ENCODE results near the gene CHST11. TPM values are rescaled to one million over a fixed set of nuclear protein-coding genes. Genes with fewer than 3 reads are reported as not detected.
"Not testable (repeated sequence)": the region's sequence is repeated elsewhere in the genome, so short reads cannot be mapped to it uniquely, and the experiment has no call there.

Gene CHST11
- total RNA-seq, 1 experiment from 2014 or later, result 1.1 TPM

GRCh38 chr12:104741497-104742367 lies 285.0 kb downstream of the CHST11 start:
- BruUV-seq (replicated peaks), result no TSS peak
- Histone ChIP-seq H3K36me3 (ENCODE audit: insufficient read depth, low read length, poor library complexity, severe bottlenecking) (no peaks in the 10 kb centered on the region), H3K4me3 (ENCODE audit: low read depth, low read length, poor library complexity, severe bottlenecking) (no peak overlapping the region), H3K27ac (ENCODE audit: low read depth, low read length, poor library complexity, severe bottlenecking) (no peak overlapping the region), H3K27me3 (replicated peaks; ENCODE audit: insufficient read depth, low read depth, low read length, poor library complexity) (no peaks in the 10 kb centered on the region), H3K9me3 (ENCODE audit: low read depth, low read length, poor library complexity, severe bottlenecking) (no peaks in the 10 kb centered on the region), H3K4me1 (ENCODE audit: insufficient read depth, low read length, poor library complexity, severe bottlenecking) (no peaks in the 10 kb centered on the region)
- intact Hi-C loops (cut with micrococcal nuclease; ENCODE audit: unreplicated experiment), result no loop called here
- TF ChIP-seq, protein P1, sequence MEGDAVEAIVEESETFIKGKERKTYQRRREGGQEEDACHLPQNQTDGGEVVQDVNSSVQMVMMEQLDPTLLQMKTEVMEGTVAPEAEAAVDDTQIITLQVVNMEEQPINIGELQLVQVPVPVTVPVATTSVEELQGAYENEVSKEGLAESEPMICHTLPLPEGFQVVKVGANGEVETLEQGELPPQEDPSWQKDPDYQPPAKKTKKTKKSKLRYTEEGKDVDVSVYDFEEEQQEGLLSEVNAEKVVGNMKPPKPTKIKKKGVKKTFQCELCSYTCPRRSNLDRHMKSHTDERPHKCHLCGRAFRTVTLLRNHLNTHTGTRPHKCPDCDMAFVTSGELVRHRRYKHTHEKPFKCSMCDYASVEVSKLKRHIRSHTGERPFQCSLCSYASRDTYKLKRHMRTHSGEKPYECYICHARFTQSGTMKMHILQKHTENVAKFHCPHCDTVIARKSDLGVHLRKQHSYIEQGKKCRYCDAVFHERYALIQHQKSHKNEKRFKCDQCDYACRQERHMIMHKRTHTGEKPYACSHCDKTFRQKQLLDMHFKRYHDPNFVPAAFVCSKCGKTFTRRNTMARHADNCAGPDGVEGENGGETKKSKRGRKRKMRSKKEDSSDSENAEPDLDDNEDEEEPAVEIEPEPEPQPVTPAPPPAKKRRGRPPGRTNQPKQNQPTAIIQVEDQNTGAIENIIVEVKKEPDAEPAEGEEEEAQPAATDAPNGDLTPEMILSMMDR (conservative IDR thresholded peaks at IDR 0.05; ENCODE audit: low read depth, low read length), result no peak
- TF ChIP-seq EZH2 (IDR thresholded peaks at IDR 0.05; ENCODE audit: borderline replicate concordance, low read depth, low read length, poor library complexity, severe bottlenecking), result no peak
- POLR2A ChIA-PET (ENCODE audit: low non-redundant PET), result no interaction called here
- CTCF ChIA-PET, result no interaction called here
- no peak for DNase-seq (ENCODE audit: low spot score)

GRCh38 chr12:104742551-104743201 lies 285.9 kb downstream of the CHST11 start:
- intact Hi-C loops (cut with micrococcal nuclease; ENCODE audit: unreplicated experiment), result no loop called here
- H3K4me1 ChIP-seq (ENCODE audit: insufficient read depth, low read length, poor library complexity, severe bottlenecking), result no peaks in the 10 kb centered on the region
- no peak for TF ChIP-seq EZH2 (IDR thresholded peaks at IDR 0.05; ENCODE audit: borderline replicate concordance, low read depth, low read length, poor library complexity, severe bottlenecking)
- TF ChIP-seq, protein P1 (conservative IDR thresholded peaks at IDR 0.05; ENCODE audit: low read depth, low read length), result no peak
- H3K27ac ChIP-seq (ENCODE audit: low read depth, low read length, poor library complexity, severe bottlenecking), result no peak overlapping the region
- no peak for DNase-seq (ENCODE audit: low spot score)
- ChIA-PET CTCF (no interaction called here), POLR2A (ENCODE audit: low non-redundant PET) (no interaction called here)
- H3K4me3 ChIP-seq (ENCODE audit: low read depth, low read length, poor library complexity, severe bottlenecking), result no peak overlapping the region
- no peaks in the 10 kb centered on the region for H3K27me3 ChIP-seq (replicated peaks; ENCODE audit: insufficient read depth, low read depth, low read length, poor library complexity)
- no TSS peak for BruUV-seq (replicated peaks)
- no peaks in the 10 kb centered on the region for H3K9me3 ChIP-seq (ENCODE audit: low read depth, low read length, poor library complexity, severe bottlenecking)
- no peaks in the 10 kb centered on the region for H3K36me3 ChIP-seq (ENCODE audit: insufficient read depth, low read length, poor library complexity, severe bottlenecking)

DNA sequence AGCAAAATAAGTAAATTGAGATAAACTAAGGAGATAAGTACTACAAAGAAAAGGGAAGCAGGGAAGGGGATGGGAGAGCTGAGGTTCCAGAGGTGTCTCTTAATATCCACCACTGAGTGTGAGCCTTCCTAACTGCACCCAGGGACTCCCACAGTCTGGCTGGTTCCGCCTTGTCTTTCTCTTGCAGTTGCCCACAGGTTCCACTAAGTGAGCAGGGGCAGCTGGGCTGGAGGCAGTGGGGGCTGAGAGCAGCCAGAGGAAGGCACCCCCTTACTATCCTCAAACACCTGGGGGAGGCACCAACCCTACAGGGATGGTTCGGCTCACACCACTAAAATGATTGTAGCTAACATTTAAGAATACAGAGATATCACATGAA lies 286.4 kb downstream of the CHST11 start:
- Histone ChIP-seq H3K4me3 (ENCODE audit: low read depth, low read length, poor library complexity, severe bottlenecking) (no peak overlapping the region), H3K4me1 (ENCODE audit: insufficient read depth, low read length, poor library complexity, severe bottlenecking) (no peaks in the 10 kb centered on the region), H3K36me3 (ENCODE audit: insufficient read depth, low read length, poor library complexity, severe bottlenecking) (no peaks in the 10 kb centered on the region), H3K27ac (ENCODE audit: low read depth, low read length, poor library complexity, severe bottlenecking) (no peak overlapping the region), H3K27me3 (replicated peaks; ENCODE audit: insufficient read depth, low read depth, low read length, poor library complexity) (no peaks in the 10 kb centered on the region), H3K9me3 (ENCODE audit: low read depth, low read length, poor library complexity, severe bottlenecking) (no peaks in the 10 kb centered on the region)
- DNase-seq (ENCODE audit: low spot score), result no peak
- POLR2A ChIA-PET (ENCODE audit: low non-redundant PET), result no interaction called here
- CTCF ChIA-PET, result no interaction called here
- intact Hi-C loops (cut with micrococcal nuclease; ENCODE audit: unreplicated experiment), result no loop called here
- BruUV-seq (replicated peaks), result no TSS peak
- TF ChIP-seq EZH2 (IDR thresholded peaks at IDR 0.05; ENCODE audit: borderline replicate concordance, low read depth, low read length, poor library complexity, severe bottlenecking), result no peak
- TF ChIP-seq, protein P1 (conservative IDR thresholded peaks at IDR 0.05; ENCODE audit: low read depth, low read length), result no peak

DNA sequence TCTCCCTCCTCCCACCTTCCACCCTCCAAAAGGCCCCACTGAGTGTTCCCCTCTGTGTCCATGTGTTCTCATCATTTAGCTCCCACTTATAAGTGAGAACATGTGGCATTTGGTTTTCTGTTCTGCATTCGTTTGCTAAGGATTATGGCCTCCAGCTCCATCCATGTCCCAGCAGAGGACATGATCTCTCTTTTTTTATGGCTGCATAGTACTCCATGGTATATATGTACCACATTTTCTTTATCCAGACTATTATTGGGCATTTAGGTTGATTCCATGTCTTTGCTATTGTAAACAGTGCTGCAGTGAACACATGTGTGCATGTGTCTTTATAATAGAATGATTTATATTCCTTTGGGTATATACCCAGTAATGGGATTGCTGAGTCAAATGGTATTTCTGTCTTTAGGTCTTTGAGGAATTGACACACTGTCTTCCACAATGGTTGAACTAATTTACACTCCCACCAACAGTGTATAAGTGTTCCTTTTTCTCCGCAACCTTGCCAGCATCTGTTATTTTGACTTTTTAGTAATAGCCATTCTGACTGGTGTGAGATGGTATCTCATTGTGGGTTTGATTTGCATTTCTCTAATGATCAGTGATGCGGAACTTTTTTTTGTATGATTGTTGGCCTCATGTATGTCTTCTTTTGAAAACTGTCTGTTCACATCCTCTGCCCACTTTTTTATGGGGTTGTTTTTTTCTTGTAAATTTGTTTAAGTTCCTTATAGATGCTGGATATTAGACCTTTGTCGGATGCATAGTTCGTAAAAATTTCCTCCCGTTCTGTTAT lies 287.2 kb downstream of the CHST11 start:
- H3K4me1 ChIP-seq (ENCODE audit: insufficient read depth, low read length, poor library complexity, severe bottlenecking); H3K27me3 ChIP-seq (replicated peaks; ENCODE audit: insufficient read depth, low read depth, low read length, poor library complexity); H3K27ac ChIP-seq (ENCODE audit: low read depth, low read length, poor library complexity, severe bottlenecking); DNase-seq (ENCODE audit: low spot score); CTCF ChIA-PET; intact Hi-C loops (cut with micrococcal nuclease; ENCODE audit: unreplicated experiment); POLR2A ChIA-PET (ENCODE audit: low non-redundant PET); H3K9me3 ChIP-seq (ENCODE audit: low read depth, low read length, poor library complexity, severe bottlenecking); BruUV-seq (replicated peaks); H3K4me3 ChIP-seq (ENCODE audit: low read depth, low read length, poor library complexity, severe bottlenecking); H3K36me3 ChIP-seq (ENCODE audit: insufficient read depth, low read length, poor library complexity, severe bottlenecking): not testable (repeated sequence)

All from A673 (cell line).